Upper lobe of left lung (tissue), 6 donors: ENCODE results near the gene SIRPB1. TPM values are rescaled to one million over a fixed set of nuclear protein-coding genes. Genes with fewer than 3 reads are reported as not detected.

Experiments
- ATAC-seq, 2 donors: fragments of 200-7000 bp; cut with Tn5 transposase; one replicate each; pipeline ENCODE4 v1.9.1; 2022; ENCODE audit warnings: mild to moderate bottlenecking in 2 of 2, moderate library complexity in 2 of 2; ENCODE audit not compliant: low FRiP score in 2 of 2
- DNase-seq, 2 donors: peaks; one replicate each; pipeline ENCODE4 v3.0.0-alpha.2; 2019 to 2020
- H3K27ac ChIP-seq, 4 donors: fragments of 200-600 bp; sonication (generic); one replicate each; pipeline ENCODE4 v1.5.1; 2016 to 2019
- H3K27me3 ChIP-seq, 4 donors: fragments of 200-600 bp; sonication (generic); one replicate each; pipeline ENCODE4 v1.5.1; 2017 to 2019
- H3K36me3 ChIP-seq, 4 donors: fragments of 200-600 bp; sonication (generic); one replicate each; pipeline ENCODE4 v1.5.1; 2016 to 2019
- H3K4me1 ChIP-seq, 4 donors: fragments of 200-600 bp; sonication (generic); one replicate each; pipeline ENCODE4 v1.5.1; 2018 to 2019
- H3K4me3 ChIP-seq, 4 donors: fragments of 200-600 bp; sonication (generic); one replicate each; pipeline ENCODE4 v1.5.1; 2017 to 2019; ENCODE audit warnings: mild to moderate bottlenecking in 2 of 4, moderate library complexity in 1 of 4
- H3K9me3 ChIP-seq, 4 donors: fragments of 200-600 bp; sonication (generic); one replicate each; pipeline ENCODE4 v1.5.1; 2018 to 2019
- EP300 ChIP-seq, 4 donors: sonication (generic); formaldehyde crosslinking; IDR thresholded peaks; one replicate each; pipeline ENCODE4 v1.5.1; 2017; ENCODE audit warnings: antibody characterized with exemption in 4 of 4, control low read depth in 2 of 4
- POLR2A ChIP-seq, 4 donors: fragments of 450-650 bp; IDR thresholded peaks; one replicate each; pipeline ENCODE4 v1.5.1; 2016 to 2017; ENCODE audit warnings: antibody characterized with exemption in 4 of 4, mild to moderate bottlenecking in 2 of 4
- POLR2AphosphoS5 ChIP-seq, 2 donors: sonication (generic); formaldehyde crosslinking; IDR thresholded peaks; one replicate each; pipeline ENCODE4 v1.5.1; 2017; ENCODE audit warnings: antibody characterized with exemption in 2 of 2
- WGBS, 2 donors: methylation state at CpG; one replicate each; pipeline ENCODE4 v1.1.5; 2017 to 2018; 5-methylcytosine and 5-hydroxymethylcytosine counted together
- total RNA-seq, 6 donors: library from RNA; depleted of rRNA in 4 of 6; stranded (reverse); fragments of >200 nt in 4 of 6; gene quantifications; one replicate each; pipeline versions ENCODE4 v1.1.0 to v1.2.1, GENCODE V29; 2016 to 2021
- TF ChIP-seq, protein P1 (sequence below), 6 experiments: fragments of 450-650 bp in 4 of 6; fragments of 200-600 bp in 2 of 6; sonication (generic) in 2 of 6; IDR thresholded peaks; one replicate each; pipeline ENCODE4 v1.5.1; 2016 to 2019; ENCODE audit warnings: antibody characterized with exemption in 6 of 6
- donor health status: DM: no; HTN: no; CAD: no; lungs with moderate emphysema.
- donor health status: DM: no; HTN: yes; CAD: no; lungs with severe emphysema.

The SIRPB1 gene
- total RNA-seq, 6 donors from 2014 or later = 15.7 to 52.0 (median 25.3) TPM

DNA sequence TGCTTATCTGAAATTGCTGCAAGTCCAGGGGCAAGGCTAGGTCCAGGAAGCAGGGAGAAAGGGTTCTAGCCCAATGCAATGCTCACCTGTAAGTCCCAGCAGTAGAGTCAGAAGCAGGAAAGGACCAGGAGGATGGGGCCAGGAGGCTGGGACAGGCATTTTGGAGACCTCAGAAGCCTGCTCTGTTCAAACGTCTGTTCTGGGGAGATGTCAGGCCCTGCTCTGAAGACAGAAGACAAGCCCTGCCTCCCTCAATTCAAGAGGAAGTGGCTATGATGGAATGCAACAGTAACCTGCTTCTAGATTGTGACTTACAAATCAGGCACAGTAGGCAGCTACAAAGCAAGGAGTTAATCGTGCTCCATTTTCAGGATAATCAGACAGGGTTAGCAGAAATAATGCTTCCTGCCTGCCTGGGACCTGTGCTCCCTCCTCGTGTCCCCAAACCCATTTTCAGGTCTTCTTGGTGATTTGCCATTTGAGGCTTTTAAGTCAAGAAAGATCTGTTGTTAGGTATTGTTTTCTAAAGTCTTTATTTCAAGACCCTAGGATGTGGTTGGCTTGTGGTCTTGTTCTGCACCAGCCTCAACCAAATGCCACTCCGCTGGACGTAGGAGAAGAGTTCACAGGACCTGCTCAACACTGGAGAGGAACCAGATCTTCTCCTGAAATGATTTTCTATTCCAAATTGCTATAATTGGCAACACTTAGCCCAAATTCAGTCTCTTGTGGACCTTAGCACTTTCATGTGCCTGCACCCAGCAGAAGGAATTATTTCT is 37.9 kb upstream of the SIRPB1 start, which contains the start of gene SIRPG:
TSS of gene SIRPG (minus strand) at position 224 of the 779 bp plus-strand sequence. CDS start at position 159, 65 bp downstream.
- no peak for TF ChIP-seq EP300 (IDR thresholded peaks at IDR 0.05)
- no peak for TF ChIP-seq POLR2AphosphoS5 (IDR thresholded peaks at IDR 0.05)
- TF ChIP-seq, protein P1, sequence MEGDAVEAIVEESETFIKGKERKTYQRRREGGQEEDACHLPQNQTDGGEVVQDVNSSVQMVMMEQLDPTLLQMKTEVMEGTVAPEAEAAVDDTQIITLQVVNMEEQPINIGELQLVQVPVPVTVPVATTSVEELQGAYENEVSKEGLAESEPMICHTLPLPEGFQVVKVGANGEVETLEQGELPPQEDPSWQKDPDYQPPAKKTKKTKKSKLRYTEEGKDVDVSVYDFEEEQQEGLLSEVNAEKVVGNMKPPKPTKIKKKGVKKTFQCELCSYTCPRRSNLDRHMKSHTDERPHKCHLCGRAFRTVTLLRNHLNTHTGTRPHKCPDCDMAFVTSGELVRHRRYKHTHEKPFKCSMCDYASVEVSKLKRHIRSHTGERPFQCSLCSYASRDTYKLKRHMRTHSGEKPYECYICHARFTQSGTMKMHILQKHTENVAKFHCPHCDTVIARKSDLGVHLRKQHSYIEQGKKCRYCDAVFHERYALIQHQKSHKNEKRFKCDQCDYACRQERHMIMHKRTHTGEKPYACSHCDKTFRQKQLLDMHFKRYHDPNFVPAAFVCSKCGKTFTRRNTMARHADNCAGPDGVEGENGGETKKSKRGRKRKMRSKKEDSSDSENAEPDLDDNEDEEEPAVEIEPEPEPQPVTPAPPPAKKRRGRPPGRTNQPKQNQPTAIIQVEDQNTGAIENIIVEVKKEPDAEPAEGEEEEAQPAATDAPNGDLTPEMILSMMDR (IDR thresholded peaks at IDR 0.05) = no peak
- TF ChIP-seq POLR2A (IDR thresholded peaks at IDR 0.05) = no peak
- 52 to 72% methylated on average over 4 to 5 of the region's 5 CpGs for WGBS, 2 donors

GRCh38 chr20:1656844-1657243 is 37.0 kb upstream of the SIRPB1 start:
- H3K4me1 ChIP-seq = peaks cover 0 to 6% (median 0%) of the 10 kb centered on the region in 4 donors
- ATAC-seq (no peak), DNase-seq (no peak)
- no peak overlapping the region for H3K27ac ChIP-seq
- no peak for TF ChIP-seq POLR2A (IDR thresholded peaks at IDR 0.05)
- TF ChIP-seq, protein P1 (IDR thresholded peaks at IDR 0.05) = no peak
- no peak for TF ChIP-seq EP300 (IDR thresholded peaks at IDR 0.05)
- no peak for TF ChIP-seq POLR2AphosphoS5 (IDR thresholded peaks at IDR 0.05)
- H3K36me3 ChIP-seq = no peaks in the 10 kb centered on the region
- no peaks in the 10 kb centered on the region for H3K9me3 ChIP-seq
- H3K27me3 ChIP-seq = no peaks in the 10 kb centered on the region
- WGBS, 2 donors = 78 to 83% methylated on average over 5 of the region's 5 CpGs
- no peak overlapping the region for H3K4me3 ChIP-seq

More for the DNA sequence above, 37.9 kb upstream of the SIRPB1 start, which contains the start of gene SIRPG:
- no peaks in the 10 kb centered on the region for H3K36me3 ChIP-seq
- no peak for DNase-seq
- ATAC-seq = no peak
- H3K9me3 ChIP-seq = no peaks in the 10 kb centered on the region
- no peaks in the 10 kb centered on the region for H3K27me3 ChIP-seq
- peaks cover 0 to 6% (median 0%) of the 10 kb centered on the region in 4 donors for H3K4me1 ChIP-seq
- H3K27ac ChIP-seq = no peak within 1 kb of the TSS
- H3K4me3 ChIP-seq = no peak within 1 kb of the TSS

GRCh38 chr20:1654996-1655395 is 35.2 kb upstream of the SIRPB1 start:
- DNase-seq = no peak
- Histone ChIP-seq H3K36me3 (no peaks in the 10 kb centered on the region), H3K27me3 (no peaks in the 10 kb centered on the region), H3K4me3 (no peak overlapping the region), H3K4me1 (no peaks in the 10 kb centered on the region), H3K9me3 (no peaks in the 10 kb centered on the region), H3K27ac (no peak overlapping the region)
- TF ChIP-seq, protein P1 (IDR thresholded peaks at IDR 0.05) = no peak
- TF ChIP-seq EP300 (IDR thresholded peaks at IDR 0.05) (no peak), POLR2AphosphoS5 (IDR thresholded peaks at IDR 0.05) (no peak)
- ATAC-seq = no peak

DNA sequence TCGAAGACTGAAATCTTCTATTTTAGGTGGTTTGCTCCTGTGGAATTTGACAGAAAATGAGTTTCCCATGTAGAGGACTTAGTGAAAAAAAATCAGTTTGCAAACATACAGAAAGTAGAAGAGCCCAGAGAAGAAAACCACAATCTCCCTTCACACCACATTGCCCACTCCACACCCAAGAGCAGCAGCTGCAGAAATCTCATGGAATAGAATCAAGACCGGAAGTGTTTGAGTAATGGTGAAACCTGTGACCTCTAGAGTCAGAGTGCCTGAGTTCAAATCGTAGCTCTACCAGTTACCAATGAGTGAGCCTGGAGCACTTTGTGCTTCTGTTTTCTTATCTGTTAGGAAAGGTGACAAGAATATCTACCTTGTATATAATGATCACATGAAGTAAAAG is 33.2 kb upstream of the SIRPB1 start:
- no peaks in the 10 kb centered on the region for H3K27me3 ChIP-seq
- WGBS, 2 donors = 61 to 69% methylated on average over 3 of the region's 3 CpGs
- TF ChIP-seq EP300 (IDR thresholded peaks at IDR 0.05) (no peak), POLR2AphosphoS5 (IDR thresholded peaks at IDR 0.05) (no peak), POLR2A (IDR thresholded peaks at IDR 0.05) (no peak)
- TF ChIP-seq, protein P1 (IDR thresholded peaks at IDR 0.05) = no peak

GRCh38 chr20:1652104-1652503 is 32.3 kb upstream of the SIRPB1 start:
- no peaks in the 10 kb centered on the region for H3K4me1 ChIP-seq
- TF ChIP-seq, protein P1 (IDR thresholded peaks at IDR 0.05) = no peak
- TF ChIP-seq POLR2A (IDR thresholded peaks at IDR 0.05) = no peak
- no peak for TF ChIP-seq POLR2AphosphoS5 (IDR thresholded peaks at IDR 0.05)
- TF ChIP-seq EP300 (IDR thresholded peaks at IDR 0.05) = no peak
- no peaks in the 10 kb centered on the region for H3K9me3 ChIP-seq
- DNase-seq = no peak
- H3K36me3 ChIP-seq = no peaks in the 10 kb centered on the region
- 54 to 64% methylated on average over 1 of the region's 1 CpG for WGBS, 2 donors
- no peak overlapping the region for H3K27ac ChIP-seq
- no peak overlapping the region for H3K4me3 ChIP-seq
- no peak for ATAC-seq
- no peaks in the 10 kb centered on the region for H3K27me3 ChIP-seq

More for the DNA sequence above, 33.2 kb upstream of the SIRPB1 start:
- no peaks in the 10 kb centered on the region for H3K36me3 ChIP-seq
- ATAC-seq (no peak), DNase-seq (no peak)
- H3K4me3 ChIP-seq = no peak overlapping the region
- H3K27ac ChIP-seq = no peak overlapping the region
- no peaks in the 10 kb centered on the region for H3K9me3 ChIP-seq
- no peaks in the 10 kb centered on the region for H3K4me1 ChIP-seq
